ENCODE measurements around the gene GPC5. TPM values are rescaled to one million over a fixed set of nuclear protein-coding genes. Genes with fewer than 3 reads are reported as not detected.

The GPC5 gene
- total and polyA plus RNA-seq, 2 donors (not counting 3 experiments of a cell fraction or from before 2014, with no cell fraction given), result 0.59 to 0.97 TPM

GRCh38 chr13:91716436-91717065 is 318.1 kb downstream of the GPC5 start:
- no peak overlapping the region for H3K27ac ChIP-seq (ENCODE audit: insufficient read depth, low read depth, low read length)
- no peak for DNase-seq (ENCODE audit: low read depth, low spot score)
- intact Hi-C loops (cut with micrococcal nuclease), result no loop called here
- no peak for TF ChIP-seq JUN (IDR thresholded peaks at IDR 0.05; ENCODE audit: borderline replicate concordance, insufficient read depth, insufficient read length, low read depth)
- no peak for TF ChIP-seq POLR2A (IDR thresholded peaks at IDR 0.05; ENCODE audit: low read depth, low read length)
- H3K36me3 ChIP-seq (ENCODE audit: control insufficient read depth in 2 of 2, extremely low read depth in 1 of 2, insufficient read depth in 2 of 2, low read length in 2 of 2), result no peaks in the 10 kb centered on the region
- H3K9me3 ChIP-seq (replicated peaks; ENCODE audit: control insufficient read depth, insufficient read depth, low read length), result no peaks in the 10 kb centered on the region
- H3K4me1 ChIP-seq (ENCODE audit: control insufficient read depth, extremely low read depth, insufficient read depth, low read length), result no peaks in the 10 kb centered on the region
- H3K79me2 ChIP-seq (ENCODE audit: control insufficient read depth, insufficient read depth, low read length), result no peaks in the 10 kb centered on the region
- no peak for FAIRE-seq
- dilution Hi-C loops (cut with MboI; ENCODE audit: extremely low pct_ligation_motif_present, low sequenced_read_pairs), result no loop called here
- no peaks in the 10 kb centered on the region for H3K27me3 ChIP-seq (ENCODE audit: control insufficient read depth in 2 of 2, insufficient read depth in 2 of 2, low read length in 2 of 2)
- H3K9ac ChIP-seq (replicated peaks; ENCODE audit: extremely low read depth, insufficient read depth, low read length), result no peak overlapping the region
- CTCF ChIA-PET, result no interaction called here
- no peak overlapping the region for H2AFZ ChIP-seq (ENCODE audit: low read depth, low read length)
- POLR2A ChIA-PET, result no interaction called here
- H3K9me1 ChIP-seq (replicated peaks; ENCODE audit: control insufficient read depth, extremely low read depth, insufficient read depth, low read length), result no peaks in the 10 kb centered on the region
- no peaks in the 10 kb centered on the region for H4K20me1 ChIP-seq (replicated peaks; ENCODE audit: control insufficient read depth, extremely low read depth, insufficient read depth, low read length)
- no peak overlapping the region for H3K4me2 ChIP-seq (ENCODE audit: insufficient read depth, low read length)
- no peak overlapping the region for H3K4me3 ChIP-seq (replicated peaks in 1 of 3; ENCODE audit: insufficient read depth in 1 of 3, low read depth in 1 of 3, low read length in 3 of 3)
- no TSS peak for BruUV-seq (replicated peaks)

GRCh38 chr13:91719033-91719432 is 320.6 kb downstream of the GPC5 start:
- dilution Hi-C loops (cut with MboI; ENCODE audit: extremely low pct_ligation_motif_present, low sequenced_read_pairs), result no loop called here
- no TSS peak for BruUV-seq (replicated peaks)
- no peak overlapping the region for H3K9ac ChIP-seq (replicated peaks; ENCODE audit: extremely low read depth, insufficient read depth, low read length)
- no peak overlapping the region for H3K4me3 ChIP-seq (replicated peaks in 1 of 3; ENCODE audit: insufficient read depth in 1 of 3, low read depth in 1 of 3, low read length in 3 of 3)
- H3K9me3 ChIP-seq (replicated peaks; ENCODE audit: control insufficient read depth, insufficient read depth, low read length), result no peaks in the 10 kb centered on the region
- H4K20me1 ChIP-seq (replicated peaks; ENCODE audit: control insufficient read depth, extremely low read depth, insufficient read depth, low read length), result no peaks in the 10 kb centered on the region
- H3K27ac ChIP-seq (ENCODE audit: insufficient read depth, low read depth, low read length), result no peak overlapping the region
- no peaks in the 10 kb centered on the region for H3K9me1 ChIP-seq (replicated peaks; ENCODE audit: control insufficient read depth, extremely low read depth, insufficient read depth, low read length)
- no peak overlapping the region for H3K4me2 ChIP-seq (ENCODE audit: insufficient read depth, low read length)
- no peak overlapping the region for H2AFZ ChIP-seq (ENCODE audit: low read depth, low read length)
- no peaks in the 10 kb centered on the region for H3K36me3 ChIP-seq (ENCODE audit: control insufficient read depth in 2 of 2, extremely low read depth in 1 of 2, insufficient read depth in 2 of 2, low read length in 2 of 2)
- no peaks in the 10 kb centered on the region for H3K79me2 ChIP-seq (ENCODE audit: control insufficient read depth, insufficient read depth, low read length)
- DNase-seq (ENCODE audit: low read depth, low spot score), result peak; percentile 7
- H3K27me3 ChIP-seq (ENCODE audit: control insufficient read depth in 2 of 2, insufficient read depth in 2 of 2, low read length in 2 of 2), result no peaks in the 10 kb centered on the region
- intact Hi-C loops (cut with micrococcal nuclease), result no loop called here
- POLR2A ChIA-PET, result no interaction called here
- FAIRE-seq, result peak; percentile 53
- no peaks in the 10 kb centered on the region for H3K4me1 ChIP-seq (ENCODE audit: control insufficient read depth, extremely low read depth, insufficient read depth, low read length)
- CTCF ChIA-PET, result no interaction called here
- TF ChIP-seq EZH2 (IDR thresholded peaks at IDR 0.05; ENCODE audit: borderline replicate concordance, low read depth, low read length, severe bottlenecking) (no peak), POLR2A (IDR thresholded peaks at IDR 0.05; ENCODE audit: low read depth, low read length) (no peak), GATA2 (IDR thresholded peaks at IDR 0.05; ENCODE audit: insufficient read depth, insufficient read length, low read depth, low read length) (no peak), MYC (IDR thresholded peaks at IDR 0.05; ENCODE audit: low read depth, low read length) (no peak), POLR2AphosphoS5 (IDR thresholded peaks at IDR 0.05; ENCODE audit: insufficient read depth, low read depth, low read length) (no peak), JUN (IDR thresholded peaks at IDR 0.05; ENCODE audit: borderline replicate concordance, insufficient read depth, insufficient read length, low read depth) (no peak), FOS (IDR thresholded peaks at IDR 0.05; ENCODE audit: borderline replicate concordance, insufficient read depth, low read length) (no peak), CTCF (IDR thresholded peaks at IDR 0.05; ENCODE audit: extremely low read depth in 1 of 2, insufficient read depth in 1 of 2, low read depth in 1 of 2, low read length in 2 of 2) (no peak)
- TF ChIP-seq, protein P1, sequence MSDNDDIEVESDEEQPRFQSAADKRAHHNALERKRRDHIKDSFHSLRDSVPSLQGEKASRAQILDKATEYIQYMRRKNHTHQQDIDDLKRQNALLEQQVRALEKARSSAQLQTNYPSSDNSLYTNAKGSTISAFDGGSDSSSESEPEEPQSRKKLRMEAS (IDR thresholded peaks at IDR 0.05; ENCODE audit: insufficient read depth, insufficient read length), result no peak

Data from endothelial cell of umbilical vein (primary cell).